Dermis blood vessel endothelial cell (primary cell): ENCODE data around the gene WFDC8. TPM values are rescaled to one million over a fixed set of nuclear protein-coding genes. Genes with fewer than 3 reads are reported as not detected.

Experiments
- total RNA-seq: library from RNA; depleted of rRNA; stranded (reverse); fragments of >200 nt; gene quantifications from 2 replicates; pipeline ENCODE4 v1.2.3, GENCODE V29; 2014

Gene WFDC8
- total RNA-seq, 1 donor from 2014 or later = not detected

Other genes with a start within 250 kb of the WFDC8 start
- 41.5 and 79.3 TPM in 2 replicates for gene SDC4, start 230.9 kb downstream of the WFDC8 start, total RNA-seq
- 23.3 and 26.2 TPM in 2 replicates for gene SYS1, start 216.1 kb downstream of the WFDC8 start, total RNA-seq
- not detected in 2 replicates for gene TP53TG5, start 201.0 kb downstream of the WFDC8 start, total RNA-seq
- 3.4 and 8.9 TPM in 2 replicates for gene DBNDD2, start 171.0 kb downstream of the WFDC8 start, total RNA-seq
- 23.8 and 32.4 TPM in 2 replicates for gene PIGT, start 163.1 kb downstream of the WFDC8 start, total RNA-seq
- gene WFDC2, start 109.5 kb downstream of the WFDC8 start, total RNA-seq = not detected in 2 replicates
- not detected in 2 replicates for gene SPINT3, start 63.7 kb downstream of the WFDC8 start, total RNA-seq
- gene WFDC6, start 39.8 kb downstream of the WFDC8 start, total RNA-seq = not detected in 2 replicates
- gene EPPIN, start 31.9 kb downstream of the WFDC8 start, total RNA-seq = not detected in 2 replicates
- not detected in 2 replicates for gene WFDC10A, start 50.5 kb upstream of the WFDC8 start, total RNA-seq
- not detected in 2 replicates for gene WFDC9, start 52.0 kb upstream of the WFDC8 start, total RNA-seq
- gene WFDC11, start 91.0 kb upstream of the WFDC8 start, total RNA-seq = not detected in 2 replicates
- gene WFDC13, start 122.8 kb upstream of the WFDC8 start, total RNA-seq = not detected in 2 replicates
- not detected in 2 replicates for gene WFDC10B, start 125.7 kb upstream of the WFDC8 start, total RNA-seq
- gene SPINT4, start 143.1 kb upstream of the WFDC8 start, total RNA-seq = not detected in 2 replicates
- gene WFDC3, start 212.6 kb upstream of the WFDC8 start, total RNA-seq = not detected in 2 replicates
- 9.2 and 13.8 TPM in 2 replicates for gene DNTTIP1, start 212.7 kb upstream of the WFDC8 start, total RNA-seq
- gene UBE2C, start 233.4 kb upstream of the WFDC8 start, total RNA-seq = 9.9 and 30.2 TPM in 2 replicates
- not detected in 2 replicates for gene TNNC2, start 248.0 kb upstream of the WFDC8 start, total RNA-seq